HEK293T (cell line): ENCODE data around the gene RUSC1.

Experiments
- ARNT ChIP-seq: fragments of 450-650 bp; IDR thresholded peaks from 2 replicates; pipeline ENCODE4 v1.6.1; 2017; ENCODE audit warnings: mild to moderate bottlenecking
- CTBP1 ChIP-seq: fragments of 450-650 bp; IDR thresholded peaks from 2 replicates; pipeline ENCODE4 v1.6.1; 2016; ENCODE audit warnings: borderline replicate concordance
- ELF4 ChIP-seq: fragments of 450-650 bp; IDR thresholded peaks from 2 replicates; pipeline ENCODE4 v1.6.1; 2017; ENCODE audit warnings: antibody characterized with exemption
- FOXK2 ChIP-seq: fragments of 450-650 bp; IDR thresholded peaks from 2 replicates; pipeline ENCODE4 v1.6.1; 2016; ENCODE audit warnings: mild to moderate bottlenecking
- FOXM1 ChIP-seq: fragments of 450-650 bp; IDR thresholded peaks from 2 replicates; pipeline ENCODE4 v1.6.1; 2017; ENCODE audit warnings: mild to moderate bottlenecking, borderline replicate concordance
- LEF1 ChIP-seq: fragments of 450-650 bp; IDR thresholded peaks from 2 replicates; pipeline ENCODE4 v1.6.1; 2017; ENCODE audit warnings: mild to moderate bottlenecking, borderline replicate concordance
- PKNOX1 ChIP-seq: fragments of 450-650 bp; IDR thresholded peaks from 2 replicates; pipeline ENCODE4 v1.6.1; 2016
- SP1 ChIP-seq: fragments of 450-650 bp; IDR thresholded peaks from 2 replicates; pipeline ENCODE4 v1.6.1; 2017
- TARDBP ChIP-seq: fragments of 450-650 bp; IDR thresholded peaks from 2 replicates; pipeline ENCODE4 v1.6.1; 2016
- ZNF384 ChIP-seq: fragments of 450-650 bp; IDR thresholded peaks from 2 replicates; pipeline ENCODE4 v1.6.1; 2016

- TF ChIP-seq ARNT (no peak), SP1 (no peak), TARDBP (no peak), ELF4 (no peak), LEF1 (no peak), FOXM1 (no peak), FOXK2 (no peak), ZNF384 (no peak), PKNOX1 (no peak), CTBP1 (no peak)
Measured at GRCh38 chr1:155277070-155277901, 43.4 kb upstream of the RUSC1 start, which contains the start of gene HCN3.
